RCC 7860 (cell line): ENCODE results near the gene ZFHX2.
A peak's percentile ranks its signal among the peaks of the same experiment; 100 is the strongest.
"Not testable (repeated sequence)": the region's sequence is repeated elsewhere in the genome, so short reads cannot be mapped to it uniquely, and the experiment has no call there.

Source experiments
- DNase-seq: peaks from one replicate; pipeline ENCODE4 v3.0.0-alpha.2; 2015; ENCODE audit warnings: low spot score
- FAIRE-seq: peaks from 2 replicates; lab custom pipeline; 2012; peaks lifted over from hg19 to GRCh38; lab: Jason Lieb, UNC

ZFHX2 gene

GRCh38 chr14:23551266-23552028 lies at the start of gene ZFHX2:
ZFHX2 (minus strand) TSS chr14:23551765; CDS start chr14:23535325, 16,440 bp downstream.
- peak; percentile 12 for DNase-seq
- FAIRE-seq, result no peak

- FAIRE-seq (no peak), DNase-seq (no peak)
Measured at GRCh38 chr14:23600806-23601205, 49.2 kb upstream of the ZFHX2 start.

GRCh38 chr14:23600322-23600707 lies 48.8 kb upstream of the ZFHX2 start:
- FAIRE-seq, result no peak
- no peak for DNase-seq

- DNase-seq, FAIRE-seq: not testable (repeated sequence)
Measured at GRCh38 chr14:23594191-23594590, 42.6 kb upstream of the ZFHX2 start.

- FAIRE-seq (no peak), DNase-seq (no peak)
Measured at GRCh38 chr14:23590198-23590597, 38.6 kb upstream of the ZFHX2 start.

- DNase-seq (no peak), FAIRE-seq (no peak)
Measured at GRCh38 chr14:23589606-23590005, 38.0 kb upstream of the ZFHX2 start.

- DNase-seq (peak; percentile 54), FAIRE-seq (no peak)
Measured at GRCh38 chr14:23588884-23589598, 37.5 kb upstream of the ZFHX2 start.

GRCh38 chr14:23584527-23585203 lies 33.1 kb upstream of the ZFHX2 start:
- FAIRE-seq, DNase-seq: not testable (repeated sequence)

- DNase-seq, FAIRE-seq: not testable (repeated sequence)
Measured at GRCh38 chr14:23583761-23584526, 32.4 kb upstream of the ZFHX2 start.

- DNase-seq, result no peak
- no peak for FAIRE-seq
Measured at GRCh38 chr14:23582906-23583760, 31.6 kb upstream of the ZFHX2 start.

GRCh38 chr14:23580948-23581281 lies 29.4 kb upstream of the ZFHX2 start:
- DNase-seq, result no peak
- FAIRE-seq, result no peak

GRCh38 chr14:23580152-23580926 lies 28.8 kb upstream of the ZFHX2 start:
- DNase-seq (no peak), FAIRE-seq (no peak)

GRCh38 chr14:23579739-23580138 lies 28.2 kb upstream of the ZFHX2 start:
- no peak for FAIRE-seq
- DNase-seq, result no peak

- FAIRE-seq, result no peak
- DNase-seq, result no peak
Measured at GRCh38 chr14:23579311-23579630, 27.7 kb upstream of the ZFHX2 start.

- no peak for DNase-seq
- FAIRE-seq, result no peak
Measured at GRCh38 chr14:23578560-23579310, 27.2 kb upstream of the ZFHX2 start, which contains the start of gene JPH4. JPH4 (minus strand) TSS chr14:23578790; CDS start chr14:23577453, 1,337 bp downstream.

GRCh38 chr14:23577710-23578392 lies 26.3 kb upstream of the ZFHX2 start:
- DNase-seq (no peak), FAIRE-seq (no peak)

GRCh38 chr14:23577004-23577681 lies 25.6 kb upstream of the ZFHX2 start:
- FAIRE-seq, result no peak
- no peak for DNase-seq
